ENCODE data around the gene AKAP8L. TPM values are rescaled to one million over a fixed set of nuclear protein-coding genes. Genes with fewer than 3 reads are reported as not detected.
A peak's percentile ranks its signal among the peaks of the same experiment; 100 is the strongest.

Gene AKAP8L
- total and polyA plus RNA-seq, 4 donors: 16.4 to 67.1 (median 42.9) TPM

- TF ChIP-seq HNF4G (IDR thresholded peaks at IDR 0.05): no peak
- no peak for TF ChIP-seq CTCF (IDR thresholded peaks at IDR 0.05; ENCODE audit: low read depth, low read length, missing input control)
- TF ChIP-seq SP1 (IDR thresholded peaks at IDR 0.05): peak; percentile 72
- peak in 1 of 2 donors; percentile 15 for TF ChIP-seq EGR1 (IDR thresholded peaks at IDR 0.05; ENCODE audit: low read depth in 2 of 2)
- no peak for TF ChIP-seq FOXA2 (IDR thresholded peaks at IDR 0.05)
- peak in 1 of 2 donors; percentile 51 for TF ChIP-seq JUND (IDR thresholded peaks at IDR 0.05)
- peak in 1 of 2 donors; percentile 12 for TF ChIP-seq GABPA (IDR thresholded peaks at IDR 0.05 in 1 of 2, conservative IDR thresholded peaks at IDR 0.05 in 1 of 2)
- no peak for TF ChIP-seq ZBTB33 (IDR thresholded peaks at IDR 0.05)
Observed at GRCh38 chr19:15374796-15375440, 43.9 kb downstream of the AKAP8L start (continued).

GRCh38 chr19:15374105-15374651 is 44.6 kb downstream of the AKAP8L start:
- TF ChIP-seq RAD21 (IDR thresholded peaks at IDR 0.05): no peak
- no peak for TF ChIP-seq CTCF (IDR thresholded peaks at IDR 0.05; ENCODE audit: low read depth, low read length, missing input control)
- TF ChIP-seq RXRA (IDR thresholded peaks at IDR 0.05): no peak
- no peak for TF ChIP-seq NR2F2 (IDR thresholded peaks at IDR 0.05)
- TF ChIP-seq TAF1 (conservative IDR thresholded peaks at IDR 0.05): no peak
- no peak for TF ChIP-seq HNF4G (IDR thresholded peaks at IDR 0.05)
- TF ChIP-seq FOXA1 (IDR thresholded peaks at IDR 0.05): no peak
- TF ChIP-seq SP1 (IDR thresholded peaks at IDR 0.05): no peak
- TF ChIP-seq, protein P1, sequence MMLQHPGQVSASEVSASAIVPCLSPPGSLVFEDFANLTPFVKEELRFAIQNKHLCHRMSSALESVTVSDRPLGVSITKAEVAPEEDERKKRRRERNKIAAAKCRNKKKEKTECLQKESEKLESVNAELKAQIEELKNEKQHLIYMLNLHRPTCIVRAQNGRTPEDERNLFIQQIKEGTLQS (IDR thresholded peaks at IDR 0.05): no peak
- TF ChIP-seq EGR1 (IDR thresholded peaks at IDR 0.05; ENCODE audit: low read depth in 2 of 2): no peak
- TF ChIP-seq FOXA2 (IDR thresholded peaks at IDR 0.05): no peak
- no peak for TF ChIP-seq ZBTB33 (IDR thresholded peaks at IDR 0.05)
- TF ChIP-seq HNF4A (conservative IDR thresholded peaks at IDR 0.05): no peak
- TF ChIP-seq GABPA (IDR thresholded peaks at IDR 0.05 in 1 of 2, conservative IDR thresholded peaks at IDR 0.05 in 1 of 2): no peak
- 68% methylated on average over 21 of the region's 21 CpGs for WGBS
- DNase-seq (ENCODE audit: low spot score): no peak
- H3K9ac ChIP-seq (ENCODE audit: low read depth in 1 of 2, low read length in 2 of 2): peak overlapping the region in 1 of 2 donors; percentile 28
- no peak overlapping the region for H3K4me3 ChIP-seq (ENCODE audit: low read depth in 1 of 3, low read length in 3 of 3)
- no peaks in the 10 kb centered on the region for H3K27me3 ChIP-seq (ENCODE audit: control insufficient read depth in 4 of 4, insufficient read depth in 4 of 4, low read length in 3 of 4)
- H3K4me1 ChIP-seq (ENCODE audit: control insufficient read depth in 4 of 4, insufficient read depth in 4 of 4, low read length in 3 of 4): peaks cover 23 to 43% (median 35%) of the 10 kb centered on the region in 4 donors
- H3K9me3 ChIP-seq (ENCODE audit: control insufficient read depth in 4 of 4, low read length in 3 of 4): no peaks in the 10 kb centered on the region
- peaks cover 7 to 40% (median 21%) of the 10 kb centered on the region in 4 donors for H3K36me3 ChIP-seq (ENCODE audit: control insufficient read depth in 4 of 4, insufficient read depth in 3 of 4, low read depth in 1 of 4, low read length in 3 of 4)
- H3K27ac ChIP-seq (ENCODE audit: low read depth in 1 of 2, low read length in 2 of 2): peak overlapping the region; percentile 67 to 89
